ENCODE data around the gene MYO1D. TPM values are rescaled to one million over a fixed set of nuclear protein-coding genes. Genes with fewer than 3 reads are reported as not detected.

Gene MYO1D
- total and polyA plus RNA-seq, 4 donors = 4.5 to 22.9 (median 13.3) TPM

DNA sequence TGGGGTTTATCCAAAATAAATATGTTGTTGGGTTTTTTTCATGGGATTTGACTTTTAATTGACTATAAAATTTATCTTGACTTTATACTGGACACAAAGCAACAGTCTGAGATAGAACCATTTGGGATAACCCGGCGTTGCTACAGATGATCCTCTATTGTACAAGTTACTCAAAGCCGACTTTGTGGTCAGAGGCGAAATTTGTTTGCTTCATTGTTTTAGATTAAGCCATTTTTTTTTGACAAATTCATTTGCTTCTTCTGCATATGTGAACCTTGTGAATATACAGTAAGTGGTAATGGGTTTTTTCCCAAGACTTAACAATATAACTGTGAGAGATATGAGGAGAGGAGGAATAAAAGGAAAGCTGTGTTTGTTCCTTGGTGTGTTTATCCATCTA lies 11.8 kb downstream of the MYO1D start:
- WGBS = 97% methylated on average over 4 of the region's 4 CpGs
- TF ChIP-seq NR2F2 (IDR thresholded peaks at IDR 0.05) (no peak), RAD21 (IDR thresholded peaks at IDR 0.05) (no peak), GABPA (IDR thresholded peaks at IDR 0.05 in 1 of 2, conservative IDR thresholded peaks at IDR 0.05 in 1 of 2) (no peak), SP1 (IDR thresholded peaks at IDR 0.05) (no peak), RXRA (IDR thresholded peaks at IDR 0.05) (no peak), JUND (IDR thresholded peaks at IDR 0.05) (no peak)
- TF ChIP-seq, protein P1, sequence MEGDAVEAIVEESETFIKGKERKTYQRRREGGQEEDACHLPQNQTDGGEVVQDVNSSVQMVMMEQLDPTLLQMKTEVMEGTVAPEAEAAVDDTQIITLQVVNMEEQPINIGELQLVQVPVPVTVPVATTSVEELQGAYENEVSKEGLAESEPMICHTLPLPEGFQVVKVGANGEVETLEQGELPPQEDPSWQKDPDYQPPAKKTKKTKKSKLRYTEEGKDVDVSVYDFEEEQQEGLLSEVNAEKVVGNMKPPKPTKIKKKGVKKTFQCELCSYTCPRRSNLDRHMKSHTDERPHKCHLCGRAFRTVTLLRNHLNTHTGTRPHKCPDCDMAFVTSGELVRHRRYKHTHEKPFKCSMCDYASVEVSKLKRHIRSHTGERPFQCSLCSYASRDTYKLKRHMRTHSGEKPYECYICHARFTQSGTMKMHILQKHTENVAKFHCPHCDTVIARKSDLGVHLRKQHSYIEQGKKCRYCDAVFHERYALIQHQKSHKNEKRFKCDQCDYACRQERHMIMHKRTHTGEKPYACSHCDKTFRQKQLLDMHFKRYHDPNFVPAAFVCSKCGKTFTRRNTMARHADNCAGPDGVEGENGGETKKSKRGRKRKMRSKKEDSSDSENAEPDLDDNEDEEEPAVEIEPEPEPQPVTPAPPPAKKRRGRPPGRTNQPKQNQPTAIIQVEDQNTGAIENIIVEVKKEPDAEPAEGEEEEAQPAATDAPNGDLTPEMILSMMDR (IDR thresholded peaks at IDR 0.05; ENCODE audit: low read depth, low read length, missing input control) = no peak
- TF ChIP-seq, protein P2, sequence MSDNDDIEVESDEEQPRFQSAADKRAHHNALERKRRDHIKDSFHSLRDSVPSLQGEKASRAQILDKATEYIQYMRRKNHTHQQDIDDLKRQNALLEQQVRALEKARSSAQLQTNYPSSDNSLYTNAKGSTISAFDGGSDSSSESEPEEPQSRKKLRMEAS (IDR thresholded peaks at IDR 0.05) = no peak
- TF ChIP-seq, protein P3, sequence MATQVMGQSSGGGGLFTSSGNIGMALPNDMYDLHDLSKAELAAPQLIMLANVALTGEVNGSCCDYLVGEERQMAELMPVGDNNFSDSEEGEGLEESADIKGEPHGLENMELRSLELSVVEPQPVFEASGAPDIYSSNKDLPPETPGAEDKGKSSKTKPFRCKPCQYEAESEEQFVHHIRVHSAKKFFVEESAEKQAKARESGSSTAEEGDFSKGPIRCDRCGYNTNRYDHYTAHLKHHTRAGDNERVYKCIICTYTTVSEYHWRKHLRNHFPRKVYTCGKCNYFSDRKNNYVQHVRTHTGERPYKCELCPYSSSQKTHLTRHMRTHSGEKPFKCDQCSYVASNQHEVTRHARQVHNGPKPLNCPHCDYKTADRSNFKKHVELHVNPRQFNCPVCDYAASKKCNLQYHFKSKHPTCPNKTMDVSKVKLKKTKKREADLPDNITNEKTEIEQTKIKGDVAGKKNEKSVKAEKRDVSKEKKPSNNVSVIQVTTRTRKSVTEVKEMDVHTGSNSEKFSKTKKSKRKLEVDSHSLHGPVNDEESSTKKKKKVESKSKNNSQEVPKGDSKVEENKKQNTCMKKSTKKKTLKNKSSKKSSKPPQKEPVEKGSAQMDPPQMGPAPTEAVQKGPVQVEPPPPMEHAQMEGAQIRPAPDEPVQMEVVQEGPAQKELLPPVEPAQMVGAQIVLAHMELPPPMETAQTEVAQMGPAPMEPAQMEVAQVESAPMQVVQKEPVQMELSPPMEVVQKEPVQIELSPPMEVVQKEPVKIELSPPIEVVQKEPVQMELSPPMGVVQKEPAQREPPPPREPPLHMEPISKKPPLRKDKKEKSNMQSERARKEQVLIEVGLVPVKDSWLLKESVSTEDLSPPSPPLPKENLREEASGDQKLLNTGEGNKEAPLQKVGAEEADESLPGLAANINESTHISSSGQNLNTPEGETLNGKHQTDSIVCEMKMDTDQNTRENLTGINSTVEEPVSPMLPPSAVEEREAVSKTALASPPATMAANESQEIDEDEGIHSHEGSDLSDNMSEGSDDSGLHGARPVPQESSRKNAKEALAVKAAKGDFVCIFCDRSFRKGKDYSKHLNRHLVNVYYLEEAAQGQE (IDR thresholded peaks at IDR 0.05) = no peak
- TF ChIP-seq, protein P4, sequence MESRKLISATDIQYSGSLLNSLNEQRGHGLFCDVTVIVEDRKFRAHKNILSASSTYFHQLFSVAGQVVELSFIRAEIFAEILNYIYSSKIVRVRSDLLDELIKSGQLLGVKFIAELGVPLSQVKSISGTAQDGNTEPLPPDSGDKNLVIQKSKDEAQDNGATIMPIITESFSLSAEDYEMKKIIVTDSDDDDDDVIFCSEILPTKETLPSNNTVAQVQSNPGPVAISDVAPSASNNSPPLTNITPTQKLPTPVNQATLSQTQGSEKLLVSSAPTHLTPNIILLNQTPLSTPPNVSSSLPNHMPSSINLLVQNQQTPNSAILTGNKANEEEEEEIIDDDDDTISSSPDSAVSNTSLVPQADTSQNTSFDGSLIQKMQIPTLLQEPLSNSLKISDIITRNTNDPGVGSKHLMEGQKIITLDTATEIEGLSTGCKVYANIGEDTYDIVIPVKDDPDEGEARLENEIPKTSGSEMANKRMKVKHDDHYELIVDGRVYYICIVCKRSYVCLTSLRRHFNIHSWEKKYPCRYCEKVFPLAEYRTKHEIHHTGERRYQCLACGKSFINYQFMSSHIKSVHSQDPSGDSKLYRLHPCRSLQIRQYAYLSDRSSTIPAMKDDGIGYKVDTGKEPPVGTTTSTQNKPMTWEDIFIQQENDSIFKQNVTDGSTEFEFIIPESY (IDR thresholded peaks at IDR 0.05) = no peak
- no peaks in the 10 kb centered on the region for H3K9me3 ChIP-seq (ENCODE audit: control insufficient read depth in 4 of 4, low read length in 3 of 4)
- H3K4me3 ChIP-seq (ENCODE audit: low read depth in 1 of 3, low read length in 3 of 3) = no peak overlapping the region
- H3K27me3 ChIP-seq (ENCODE audit: control insufficient read depth in 4 of 4, insufficient read depth in 4 of 4, low read length in 3 of 4) = no peaks in the 10 kb centered on the region
- no peak overlapping the region for H3K27ac ChIP-seq (ENCODE audit: low read depth in 1 of 2, low read length in 2 of 2)
- H3K36me3 ChIP-seq (ENCODE audit: control insufficient read depth in 4 of 4, insufficient read depth in 3 of 4, low read depth in 1 of 4, low read length in 3 of 4) = no peaks in the 10 kb centered on the region
- peaks cover 0 to 9% (median under 1%) of the 10 kb centered on the region in 4 donors for H3K4me1 ChIP-seq (ENCODE audit: control insufficient read depth in 4 of 4, insufficient read depth in 4 of 4, low read length in 3 of 4)
- H3K9ac ChIP-seq (ENCODE audit: low read depth in 1 of 2, low read length in 2 of 2) = no peak overlapping the region
- no peak for DNase-seq (ENCODE audit: low spot score)

DNA sequence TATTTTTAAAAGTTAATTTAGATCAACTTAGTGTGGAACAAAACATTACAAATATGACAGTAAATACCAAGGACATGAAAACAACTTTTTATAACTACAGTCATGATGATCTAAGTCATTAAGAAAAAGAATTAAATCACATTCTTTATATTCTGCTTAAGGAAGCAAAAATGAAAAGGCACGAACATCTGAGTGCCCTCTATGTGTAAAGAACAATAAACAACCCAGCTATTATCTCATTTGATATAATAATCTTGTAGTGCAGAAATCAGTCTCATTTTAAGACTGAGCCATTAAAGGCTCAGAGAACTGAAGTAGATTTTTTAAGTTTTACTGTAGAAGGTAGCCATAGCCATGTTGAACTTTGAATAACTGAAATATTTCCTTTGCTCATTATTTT lies 13.4 kb downstream of the MYO1D start:
- H3K27me3 ChIP-seq (ENCODE audit: control insufficient read depth in 4 of 4, insufficient read depth in 4 of 4, low read length in 3 of 4) = no peaks in the 10 kb centered on the region
- DNase-seq (ENCODE audit: low spot score) = no peak
- no peak overlapping the region for H3K27ac ChIP-seq (ENCODE audit: low read depth in 1 of 2, low read length in 2 of 2)
- H3K36me3 ChIP-seq (ENCODE audit: control insufficient read depth in 4 of 4, insufficient read depth in 3 of 4, low read depth in 1 of 4, low read length in 3 of 4) = no peaks in the 10 kb centered on the region
- H3K4me3 ChIP-seq (ENCODE audit: low read depth in 1 of 3, low read length in 3 of 3) = no peak overlapping the region
- no peak overlapping the region for H3K9ac ChIP-seq (ENCODE audit: low read depth in 1 of 2, low read length in 2 of 2)
- no peaks in the 10 kb centered on the region for H3K9me3 ChIP-seq (ENCODE audit: control insufficient read depth in 4 of 4, low read length in 3 of 4)
- no peaks in the 10 kb centered on the region for H3K4me1 ChIP-seq (ENCODE audit: control insufficient read depth in 4 of 4, insufficient read depth in 4 of 4, low read length in 3 of 4)
- WGBS = 73% methylated on average over 1 of the region's 1 CpG
- TF ChIP-seq, protein P4 (IDR thresholded peaks at IDR 0.05) = no peak
- TF ChIP-seq, protein P3 (IDR thresholded peaks at IDR 0.05) = no peak
- TF ChIP-seq RAD21 (IDR thresholded peaks at IDR 0.05) (no peak), SP1 (IDR thresholded peaks at IDR 0.05) (no peak), HNF4A (conservative IDR thresholded peaks at IDR 0.05) (no peak), FOXA2 (IDR thresholded peaks at IDR 0.05) (no peak), EGR1 (IDR thresholded peaks at IDR 0.05; ENCODE audit: low read depth in 2 of 2) (no peak), YY1 (IDR thresholded peaks at IDR 0.05) (no peak)
- TF ChIP-seq, protein P2 (IDR thresholded peaks at IDR 0.05) = no peak
- TF ChIP-seq, protein P1 (IDR thresholded peaks at IDR 0.05; ENCODE audit: low read depth, low read length, missing input control) = no peak

Data from liver (tissue), 9 donors.